Measurements from ENCODE around the gene C11orf71. TPM values are rescaled to one million over a fixed set of nuclear protein-coding genes. Genes with fewer than 3 reads are reported as not detected.

Gene C11orf71
- total and polyA plus RNA-seq, 9 of the 15 experiments (the other 6 are each of a cell fraction or from before 2014, with no cell fraction given): 2.9 to 15.1 (median 9.1) TPM

GRCh38 chr11:114439229-114440120 lies 39.2 kb upstream of the C11orf71 start, which contains the start of gene REXO2 (continued):
- TF ChIP-seq BCLAF1 (IDR thresholded peaks at IDR 0.05; ENCODE audit: borderline replicate concordance in 1 of 2, control insufficient read depth in 1 of 2, low read depth in 2 of 2, low read length in 1 of 2) (0 out of 4 replicates have a peak, but pooled peaks of 1 of the 2 experiments have one; percentile 27), ZNF57 (CRISPR knock-in tag; IDR thresholded peaks at IDR 0.05) (no peak), FOXO4 (CRISPR knock-in tag; IDR thresholded peaks at IDR 0.05) (no peak), ZBTB33 (CRISPR knock-in tag; IDR thresholded peaks at IDR 0.05) (peak; percentile 46; the same call in 1 of the 2 replicates), TGIF2 (CRISPR knock-in tag; IDR thresholded peaks at IDR 0.05) (no peak), DEAF1 (CRISPR knock-in tag; IDR thresholded peaks at IDR 0.05) (no peak), HIVEP1 (CRISPR knock-in tag; IDR thresholded peaks at IDR 0.05) (no peak), ARID1B (IDR thresholded peaks at IDR 0.05) (no peak; the same call in 1 of the 2 replicates), CC2D1A (IDR thresholded peaks at IDR 0.05) (no peak), ZBTB8A (IDR thresholded peaks at IDR 0.05; ENCODE audit: partially characterized antibody) (no peak), ZBTB17 (CRISPR knock-in tag; IDR thresholded peaks at IDR 0.05) (peak; percentile 51), PHF21A (IDR thresholded peaks at IDR 0.05; ENCODE audit: borderline replicate concordance, low read depth) (no peak), HMGN3 (IDR thresholded peaks at IDR 0.05; ENCODE audit: borderline replicate concordance, extremely low read depth, insufficient read length, low read depth, low read length) (peak; percentile 67), MEIS2 (IDR thresholded peaks at IDR 0.05; ENCODE audit: partially characterized antibody) (peak; percentile 63), RNF219 (CRISPR knock-in tag; IDR thresholded peaks at IDR 0.05) (no peak)
